ENCODE measurements around the gene LCMT1.
"Not testable (repeated sequence)": the region's sequence is repeated elsewhere in the genome, so short reads cannot be mapped to it uniquely, and the experiment has no call there.

Gene LCMT1

DNA sequence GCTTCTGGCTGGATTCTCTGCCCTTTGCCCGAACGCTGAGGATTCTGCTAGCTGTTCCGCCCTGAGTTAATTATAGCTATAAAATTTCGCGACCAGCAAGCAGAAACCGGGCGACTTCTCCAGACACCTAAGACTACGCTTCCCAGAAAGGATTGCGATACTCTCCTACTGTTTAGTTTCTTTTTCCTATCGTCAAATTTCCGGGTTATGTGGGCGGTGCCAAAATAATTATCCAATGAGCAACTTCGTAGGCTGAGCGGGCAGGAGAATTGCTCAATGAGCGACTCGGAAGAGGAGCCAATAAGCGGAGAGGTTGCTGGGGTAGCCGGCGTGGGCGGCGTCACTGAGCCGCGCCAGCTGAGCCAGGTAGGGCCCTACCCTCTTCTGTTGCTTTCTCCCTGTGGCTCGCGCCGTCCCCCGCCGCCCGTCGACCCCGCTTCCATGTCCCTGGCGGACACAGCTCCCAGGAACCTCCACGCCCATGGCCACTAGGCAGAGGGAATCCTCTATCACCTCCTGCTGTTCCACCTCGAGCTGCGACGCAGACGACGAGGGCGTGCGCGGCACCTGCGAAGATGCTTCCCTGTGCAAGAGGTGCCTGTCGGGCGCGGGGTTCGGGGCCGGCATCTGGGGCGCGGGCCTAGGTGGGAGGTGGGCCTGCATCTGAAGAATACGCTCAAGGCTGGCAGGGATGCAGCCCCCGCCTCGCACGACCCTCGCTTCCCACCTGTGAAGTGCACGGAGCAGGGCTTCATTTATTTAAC, at the start of gene LCMT1:
LCMT1 (plus strand) TSS at position 340 of the 764 bp plus-strand sequence; CDS start at position 482, 142 bp downstream.
- peaks cover 44% of the 10 kb centered on the region for H3K79me2 ChIP-seq (ENCODE audit: control insufficient read depth, insufficient read depth, low read length, unreplicated experiment)
- peaks cover 15% of the 10 kb centered on the region for H3K4me1 ChIP-seq (ENCODE audit: control insufficient read depth, insufficient read depth, low read length, unreplicated experiment)
- H3K27me3 ChIP-seq (ENCODE audit: insufficient read depth, low read length), result no peaks in the 10 kb centered on the region
- H3K27ac ChIP-seq (ENCODE audit: low read depth, low read length), result peak within 1 kb of the TSS; percentile 60
- peak within 1 kb of the TSS; percentile 98 for H3K4me3 ChIP-seq (ENCODE audit: low read depth, low read length)
- 0 out of 2 replicates have a peak, but pooled peaks cover 4% of the 10 kb centered on the region for H3K36me3 ChIP-seq (ENCODE audit: insufficient read depth, low read length)
- H2AFZ ChIP-seq (ENCODE audit: low read length, unreplicated experiment), result peak within 1 kb of the TSS; percentile 95

DNA sequence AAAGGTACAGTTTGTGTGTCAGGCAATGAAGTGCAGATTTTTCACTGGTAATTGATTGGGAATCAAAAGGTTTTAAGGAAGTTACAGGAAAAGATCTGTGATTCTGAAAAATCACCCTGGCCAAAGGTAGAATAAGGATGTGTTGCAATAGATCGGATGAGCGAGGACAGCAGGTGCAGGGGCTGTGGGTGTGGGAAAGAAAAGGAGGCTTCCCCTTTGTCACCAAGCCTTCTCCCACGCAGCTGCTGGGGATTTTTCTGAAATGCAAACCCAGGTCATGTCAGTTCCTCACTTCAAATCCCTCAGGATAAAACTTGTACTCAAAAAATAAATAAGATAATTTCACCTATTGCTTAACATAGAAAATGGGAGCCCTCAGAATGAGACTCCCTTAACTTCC, 48.4 kb upstream of the LCMT1 start:
- Histone ChIP-seq H3K36me3 (ENCODE audit: insufficient read depth, low read length) (no peaks in the 10 kb centered on the region), H2AFZ (ENCODE audit: low read length, unreplicated experiment) (no peak overlapping the region), H3K4me1 (ENCODE audit: control insufficient read depth, insufficient read depth, low read length, unreplicated experiment) (peaks cover 15% of the 10 kb centered on the region), H3K27me3 (ENCODE audit: insufficient read depth, low read length) (no peaks in the 10 kb centered on the region), H3K27ac (ENCODE audit: low read depth, low read length) (no peak overlapping the region), H3K4me3 (ENCODE audit: low read depth, low read length) (no peak overlapping the region), H3K79me2 (ENCODE audit: control insufficient read depth, insufficient read depth, low read length, unreplicated experiment) (no peaks in the 10 kb centered on the region)

DNA sequence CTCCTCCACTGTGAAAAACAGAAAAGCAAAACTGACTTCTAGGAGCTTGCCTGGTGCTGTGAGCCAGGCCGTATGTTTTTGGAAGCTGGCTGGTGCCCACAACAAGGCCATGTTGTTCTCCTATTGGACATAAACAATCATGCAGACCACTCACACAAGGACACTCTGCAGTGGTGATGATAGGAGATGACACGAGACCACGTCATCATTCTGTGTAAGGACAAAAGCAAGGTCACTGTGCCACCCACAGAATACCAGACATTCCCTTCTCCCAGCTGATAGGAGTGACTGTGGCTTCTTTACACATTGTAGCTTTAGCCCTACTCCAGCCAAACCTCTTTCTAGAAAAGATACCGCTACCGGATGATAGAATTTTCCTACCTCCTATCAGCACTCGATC, 47.7 kb upstream of the LCMT1 start:
- Histone ChIP-seq H3K79me2 (ENCODE audit: control insufficient read depth, insufficient read depth, low read length, unreplicated experiment) (no peaks in the 10 kb centered on the region), H3K4me1 (ENCODE audit: control insufficient read depth, insufficient read depth, low read length, unreplicated experiment) (peaks cover 15% of the 10 kb centered on the region), H3K4me3 (ENCODE audit: low read depth, low read length) (no peak overlapping the region), H3K27me3 (ENCODE audit: insufficient read depth, low read length) (no peaks in the 10 kb centered on the region), H3K36me3 (ENCODE audit: insufficient read depth, low read length) (no peaks in the 10 kb centered on the region), H3K27ac (ENCODE audit: low read depth, low read length) (0 out of 2 replicates have a peak overlapping the region, but pooled peaks have one; percentile 5), H2AFZ (ENCODE audit: low read length, unreplicated experiment) (peak overlapping the region; percentile 50)

DNA sequence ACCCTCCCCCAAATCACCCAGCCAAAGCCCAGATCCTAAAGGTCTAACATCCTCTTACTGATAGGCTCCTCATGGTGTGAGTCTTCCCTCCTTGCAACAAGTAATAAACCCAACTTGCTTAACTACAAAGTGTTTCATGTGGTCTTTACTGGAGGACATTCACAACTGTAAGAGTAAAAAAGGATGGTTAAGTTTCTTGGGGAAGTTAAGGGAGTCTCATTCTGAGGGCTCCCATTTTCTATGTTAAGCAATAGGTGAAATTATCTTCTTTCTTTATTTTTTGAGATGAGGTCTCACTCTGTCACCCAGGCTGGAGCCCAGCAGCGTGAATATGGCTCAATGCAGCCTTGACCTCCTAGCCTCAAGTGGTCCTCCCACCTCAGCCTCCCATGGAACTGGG, 47.3 kb upstream of the LCMT1 start:
- Histone ChIP-seq H3K4me1 (ENCODE audit: control insufficient read depth, insufficient read depth, low read length, unreplicated experiment) (peaks cover 15% of the 10 kb centered on the region), H2AFZ (ENCODE audit: low read length, unreplicated experiment) (peak overlapping the region; percentile 50)
- not testable (repeated sequence) for H3K27ac ChIP-seq (ENCODE audit: low read depth, low read length); H3K4me3 ChIP-seq (ENCODE audit: low read depth, low read length); H3K79me2 ChIP-seq (ENCODE audit: control insufficient read depth, insufficient read depth, low read length, unreplicated experiment); H3K36me3 ChIP-seq (ENCODE audit: insufficient read depth, low read length); H3K27me3 ChIP-seq (ENCODE audit: insufficient read depth, low read length)

DNA sequence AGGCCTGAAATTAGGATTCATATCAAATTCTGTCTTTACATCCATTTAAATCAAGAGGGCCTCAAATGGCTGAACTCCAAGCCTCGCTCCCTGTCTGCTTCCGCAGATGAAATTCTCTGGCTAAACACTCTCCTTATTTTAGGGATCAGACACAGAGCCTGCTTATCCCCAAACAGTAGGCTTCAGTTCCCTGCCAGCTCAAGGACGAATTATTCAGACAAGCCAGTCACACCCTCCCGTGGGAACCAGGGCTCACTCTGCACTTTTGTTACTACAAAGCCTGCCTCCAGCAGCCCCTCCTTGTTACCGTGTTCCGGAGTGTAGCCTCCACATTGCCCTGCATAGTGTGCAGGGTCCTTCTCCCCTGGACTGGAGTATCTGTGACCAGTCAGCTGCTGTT, 46.6 kb upstream of the LCMT1 start:
- H2AFZ ChIP-seq (ENCODE audit: low read length, unreplicated experiment), result no peak overlapping the region

DNA sequence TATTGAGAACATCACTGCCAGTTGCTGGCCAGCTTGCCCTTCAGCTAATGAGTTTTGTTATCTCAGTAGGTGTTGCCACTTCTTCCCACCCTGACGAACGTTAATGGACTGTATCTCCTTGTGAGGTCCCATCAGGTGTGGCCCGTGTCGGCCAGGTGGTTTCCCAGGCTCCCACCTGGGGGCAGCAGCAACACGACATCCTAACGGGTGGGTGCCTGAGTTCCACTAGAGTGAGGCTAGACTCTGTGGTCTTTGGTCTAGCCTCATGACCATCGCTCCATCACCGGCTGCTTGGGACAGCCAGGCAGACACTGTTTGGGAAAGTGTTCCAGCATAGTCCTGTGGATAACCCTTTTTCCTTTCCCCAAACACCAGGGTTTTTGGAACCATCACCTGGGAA, 45.6 kb upstream of the LCMT1 start:
- Histone ChIP-seq H2AFZ (ENCODE audit: low read length, unreplicated experiment) (peak overlapping the region; percentile 57), H3K4me3 (ENCODE audit: low read depth, low read length) (no peak overlapping the region), H3K79me2 (ENCODE audit: control insufficient read depth, insufficient read depth, low read length, unreplicated experiment) (no peaks in the 10 kb centered on the region), H3K27ac (ENCODE audit: low read depth, low read length) (no peak overlapping the region), H3K27me3 (ENCODE audit: insufficient read depth, low read length) (no peaks in the 10 kb centered on the region), H3K4me1 (ENCODE audit: control insufficient read depth, insufficient read depth, low read length, unreplicated experiment) (peaks cover 15% of the 10 kb centered on the region), H3K36me3 (ENCODE audit: insufficient read depth, low read length) (no peaks in the 10 kb centered on the region)

More for the DNA sequence above, 46.6 kb upstream of the LCMT1 start:
- no peaks in the 10 kb centered on the region for H3K27me3 ChIP-seq (ENCODE audit: insufficient read depth, low read length)
- H3K4me1 ChIP-seq (ENCODE audit: control insufficient read depth, insufficient read depth, low read length, unreplicated experiment), result peaks cover 15% of the 10 kb centered on the region
- H3K79me2 ChIP-seq (ENCODE audit: control insufficient read depth, insufficient read depth, low read length, unreplicated experiment), result no peaks in the 10 kb centered on the region
- no peak overlapping the region for H3K4me3 ChIP-seq (ENCODE audit: low read depth, low read length)
- H3K36me3 ChIP-seq (ENCODE audit: insufficient read depth, low read length), result no peaks in the 10 kb centered on the region
- no peak overlapping the region for H3K27ac ChIP-seq (ENCODE audit: low read depth, low read length)

DNA sequence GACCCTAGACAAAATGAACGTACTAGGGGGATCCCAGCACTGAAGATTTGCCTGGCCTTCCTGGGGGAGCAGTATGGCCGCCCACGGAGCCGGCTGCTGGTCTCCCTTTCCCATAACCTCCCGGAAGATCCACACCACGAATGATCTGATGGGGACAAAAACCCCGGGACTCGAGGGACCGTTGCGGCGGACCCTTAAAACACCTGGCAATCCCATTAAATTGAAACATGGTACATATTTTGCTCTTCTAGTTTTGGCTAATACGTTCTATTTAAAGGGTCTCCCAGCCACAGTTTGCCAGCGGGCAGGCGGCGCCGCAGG, 45.2 kb upstream of the LCMT1 start:
- Histone ChIP-seq H3K36me3 (ENCODE audit: insufficient read depth, low read length) (no peaks in the 10 kb centered on the region), H3K27me3 (ENCODE audit: insufficient read depth, low read length) (no peaks in the 10 kb centered on the region), H2AFZ (ENCODE audit: low read length, unreplicated experiment) (peak overlapping the region; percentile 57), H3K27ac (ENCODE audit: low read depth, low read length) (peak overlapping the region; percentile 27; the same call in 1 of the 2 replicates), H3K79me2 (ENCODE audit: control insufficient read depth, insufficient read depth, low read length, unreplicated experiment) (no peaks in the 10 kb centered on the region), H3K4me1 (ENCODE audit: control insufficient read depth, insufficient read depth, low read length, unreplicated experiment) (peaks cover 15% of the 10 kb centered on the region), H3K4me3 (ENCODE audit: low read depth, low read length) (peak overlapping the region; percentile 86)

DNA sequence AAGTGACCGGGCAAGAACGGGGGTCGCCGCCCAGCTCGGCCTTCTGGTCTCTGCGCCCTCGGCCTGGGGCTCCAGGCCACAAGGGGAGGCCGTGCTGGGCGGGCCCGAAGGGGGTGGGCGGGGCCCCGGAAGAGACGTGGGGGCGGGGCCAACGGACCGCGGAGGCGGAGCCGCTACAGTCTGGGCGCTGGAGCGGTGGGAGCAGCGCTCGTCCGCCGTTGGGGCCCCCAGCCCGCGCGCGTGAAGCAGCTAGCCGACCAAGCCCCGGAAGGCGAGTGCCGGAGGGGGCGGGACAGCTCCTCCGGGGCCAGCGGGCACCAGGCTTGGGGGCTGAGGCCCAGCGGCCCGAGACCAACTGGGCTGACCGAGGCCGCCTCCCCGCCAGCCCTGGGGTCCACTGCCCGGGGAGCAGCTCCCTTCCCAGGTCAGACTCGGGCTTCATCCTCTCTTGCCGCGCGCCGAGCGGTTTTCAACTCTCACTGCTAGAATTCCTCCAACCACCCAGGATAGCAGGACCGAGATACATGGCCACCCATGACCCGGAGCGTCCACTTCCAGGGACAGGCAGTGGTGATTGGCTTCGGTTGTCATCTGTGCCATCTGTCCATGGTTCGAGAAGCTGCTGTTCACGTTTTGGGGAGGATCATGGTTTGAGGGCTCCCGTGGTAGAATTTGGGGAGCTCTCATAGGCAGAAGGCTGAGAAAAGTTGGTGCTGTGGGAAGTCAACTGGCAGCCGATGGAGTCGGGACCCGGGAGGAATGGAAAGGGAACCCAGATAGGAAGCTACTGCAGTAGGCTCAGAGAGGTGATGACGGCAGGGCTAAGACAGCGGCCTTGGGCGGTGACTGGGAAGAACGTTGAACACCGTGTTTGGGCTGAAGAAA, 44.6 kb upstream of the LCMT1 start:
- Histone ChIP-seq H3K4me1 (ENCODE audit: control insufficient read depth, insufficient read depth, low read length, unreplicated experiment) (peaks cover 15% of the 10 kb centered on the region), H3K27ac (ENCODE audit: low read depth, low read length) (peak overlapping the region; percentile 53), H2AFZ (ENCODE audit: low read length, unreplicated experiment) (peak overlapping the region; percentile 76), H3K36me3 (ENCODE audit: insufficient read depth, low read length) (no peaks in the 10 kb centered on the region), H3K27me3 (ENCODE audit: insufficient read depth, low read length) (no peaks in the 10 kb centered on the region), H3K4me3 (ENCODE audit: low read depth, low read length) (peak overlapping the region; percentile 86), H3K79me2 (ENCODE audit: control insufficient read depth, insufficient read depth, low read length, unreplicated experiment) (no peaks in the 10 kb centered on the region)

DNA sequence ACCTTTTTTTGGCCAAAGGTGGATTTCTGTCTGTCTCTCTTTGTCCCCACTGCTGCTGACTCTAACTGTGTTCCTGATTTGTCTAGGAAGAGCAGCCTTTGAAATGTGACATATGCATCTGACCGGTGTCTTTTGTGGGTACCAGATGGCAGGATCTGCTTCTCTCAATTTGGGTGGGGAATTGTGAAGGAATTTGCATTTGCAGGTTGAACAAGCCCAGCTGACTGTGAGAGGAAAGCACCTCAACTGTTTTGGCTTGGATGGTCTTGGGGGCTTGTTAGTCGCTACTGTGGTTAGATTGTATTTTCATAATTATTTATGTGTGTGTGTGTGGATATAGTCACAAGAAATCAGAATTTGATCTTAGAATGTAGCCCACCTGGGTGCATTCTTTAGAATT, 37.7 kb upstream of the LCMT1 start:
- H2AFZ ChIP-seq (ENCODE audit: low read length, unreplicated experiment), result no peak overlapping the region
- no peak overlapping the region for H3K27ac ChIP-seq (ENCODE audit: low read depth, low read length)
- H3K79me2 ChIP-seq (ENCODE audit: control insufficient read depth, insufficient read depth, low read length, unreplicated experiment), result no peaks in the 10 kb centered on the region
- H3K4me1 ChIP-seq (ENCODE audit: control insufficient read depth, insufficient read depth, low read length, unreplicated experiment), result no peaks in the 10 kb centered on the region
- H3K27me3 ChIP-seq (ENCODE audit: insufficient read depth, low read length), result no peaks in the 10 kb centered on the region
- H3K4me3 ChIP-seq (ENCODE audit: low read depth, low read length), result no peak overlapping the region
- no peaks in the 10 kb centered on the region for H3K36me3 ChIP-seq (ENCODE audit: insufficient read depth, low read length)

DNA sequence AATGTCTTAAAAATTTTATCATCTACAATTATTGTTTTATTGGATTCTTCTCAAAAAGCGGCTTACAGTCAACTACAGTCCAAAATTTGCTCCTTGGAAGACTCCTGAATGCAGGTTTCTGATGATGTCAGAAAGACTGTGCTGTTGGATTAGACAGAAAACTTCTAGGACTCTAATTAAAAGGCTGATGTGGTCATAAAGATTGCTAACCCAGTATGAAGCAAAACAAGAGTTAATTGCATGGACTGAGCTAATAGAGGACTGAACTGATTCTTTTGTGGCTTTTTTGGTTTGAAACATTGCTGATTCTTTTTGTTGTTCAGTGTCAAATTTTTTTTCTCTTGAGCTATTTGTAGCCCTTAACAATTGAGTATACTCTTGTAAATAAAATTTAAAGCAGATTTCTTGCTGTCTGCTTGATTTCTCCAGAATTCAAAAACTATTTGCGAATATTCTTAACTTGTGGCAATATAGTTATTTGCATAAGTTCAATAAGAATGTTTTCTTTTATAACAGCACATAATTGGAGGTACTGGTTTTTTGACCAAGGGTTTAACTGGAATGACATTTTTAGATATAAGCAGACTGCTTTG, 33.1 kb upstream of the LCMT1 start:
- H3K27me3 ChIP-seq (ENCODE audit: insufficient read depth, low read length), result no peaks in the 10 kb centered on the region
- H2AFZ ChIP-seq (ENCODE audit: low read length, unreplicated experiment), result no peak overlapping the region
- no peaks in the 10 kb centered on the region for H3K36me3 ChIP-seq (ENCODE audit: insufficient read depth, low read length)
- no peak overlapping the region for H3K4me3 ChIP-seq (ENCODE audit: low read depth, low read length)
- H3K4me1 ChIP-seq (ENCODE audit: control insufficient read depth, insufficient read depth, low read length, unreplicated experiment), result no peaks in the 10 kb centered on the region
- H3K79me2 ChIP-seq (ENCODE audit: control insufficient read depth, insufficient read depth, low read length, unreplicated experiment), result no peaks in the 10 kb centered on the region
- H3K27ac ChIP-seq (ENCODE audit: low read depth, low read length), result no peak overlapping the region

Data from ACC112 (cell line).